CD4-positive, alpha-beta T cell (primary cell): ENCODE measurements around the gene GPR55. TPM values are rescaled to one million over a fixed set of nuclear protein-coding genes. Genes with fewer than 3 reads are reported as not detected.

ENCODE experiments used
- ATAC-seq: fragments of 200-7000 bp; cut with Tn5 transposase; one replicate; pipeline ENCODE4 v1.10.0; 2022; ENCODE audit warnings: mild to moderate bottlenecking; ENCODE audit not compliant: poor library complexity
- CTCF ChIA-PET: fragments of 350-600 bp; sonication (Branson Sonifier 250); formaldehyde crosslinking; loops from one replicate; lab custom pipeline; 2021; ENCODE audit warnings: antibody characterized with exemption, inconsistent platforms; lab: Charles Lee
- POLR2A ChIA-PET: fragments of 350-600 bp; sonication (Branson Sonifier 250); formaldehyde crosslinking; loops from one replicate; lab custom pipeline; 2021; ENCODE audit warnings: antibody characterized with exemption, inconsistent platforms; lab: Charles Lee
- DNase-seq, 14 experiments: peaks; one replicate each; pipeline ENCODE4 v3.0.0-alpha.2; 2013 to 2020; ENCODE audit warnings: mixed read lengths in 2 of 14
- H3K27ac ChIP-seq, 2 donors: one replicate each; pipeline versions ENCODE4 v1.5.1 to v1.7.0; 2013; ENCODE audit warnings: low read length in 2 of 2, low read depth in 1 of 2, mild to moderate bottlenecking in 1 of 2
- H3K27me3 ChIP-seq, 2 experiments: 1 replicate in 1 of 2; 2 replicates in 1 of 2; pipeline versions ENCODE4 v1.6.1 to v1.7.0; 2013; ENCODE audit warnings: low read length in 2 of 2, control low read depth in 1 of 2, mild to moderate bottlenecking in 1 of 2, moderate library complexity in 1 of 2; ENCODE audit not compliant: insufficient read depth in 2 of 2, control insufficient read depth in 1 of 2
- H3K36me3 ChIP-seq: one replicate; pipeline ENCODE4 v1.6.1; 2013; ENCODE audit warnings: low read length, control low read depth; ENCODE audit not compliant: insufficient read depth
- H3K4me1 ChIP-seq: one replicate; pipeline ENCODE4 v1.6.1; 2013; ENCODE audit warnings: low read length, control low read depth; ENCODE audit not compliant: insufficient read depth
- H3K4me3 ChIP-seq: one replicate; pipeline ENCODE4 v1.5.1; 2013; ENCODE audit warnings: mild to moderate bottlenecking, low read length, moderate library complexity
- H3K9me3 ChIP-seq, 2 experiments: 1 replicate in 1 of 2; 2 replicates in 1 of 2; pipeline versions ENCODE4 v1.6.1 to v1.7.0; 2013; ENCODE audit warnings: low read length in 2 of 2, mild to moderate bottlenecking in 2 of 2, control low read depth in 1 of 2, moderate library complexity in 1 of 2; ENCODE audit not compliant: control insufficient read depth in 1 of 2, insufficient read depth in 1 of 2
- H3K27ac Mint-ChIP-seq: one replicate; pipeline ENCODE4 v1.8.0; 2020; ENCODE audit warnings: mixed read lengths
- H3K27me3 Mint-ChIP-seq: one replicate; pipeline ENCODE4 v1.8.0; 2021; ENCODE audit warnings: mixed read lengths
- H3K36me3 Mint-ChIP-seq: one replicate; pipeline ENCODE4 v1.8.0; 2021; ENCODE audit warnings: low read depth, mixed read lengths
- H3K4me1 Mint-ChIP-seq: one replicate; pipeline ENCODE4 v1.8.0; 2021; ENCODE audit warnings: low read depth, mixed read lengths
- H3K4me3 Mint-ChIP-seq: one replicate; pipeline ENCODE4 v1.8.0; 2020; ENCODE audit warnings: mild to moderate bottlenecking, mixed read lengths
- H3K9me3 Mint-ChIP-seq: one replicate; pipeline ENCODE4 v1.8.0; 2020; ENCODE audit warnings: mixed read lengths
- intact Hi-C, 2 experiments: fragments of 100-400 bp; cut with DNase I in 1 of 2; cut with micrococcal nuclease in 1 of 2; formaldehyde crosslinking; loops; one replicate each; pipeline versions ENCODE4 v1.15.1 to v1.9.0; 2023 to 2025; cut with DNase I, micrococcal nuclease
- total RNA-seq, 174 experiments: library from RNA in 2 of 174; stranded (reverse) in 2 of 174; gene quantifications; one replicate each; pipeline ENCODE4 v1.2.3 and lab custom pipeline; 2021 to 2026
- TF ChIP-seq, protein P1 (sequence below): fragments of 200-600 bp; IDR thresholded peaks from one replicate; pipeline ENCODE4 v1.8.0; 2022; ENCODE audit warnings: antibody characterized with exemption, mild to moderate bottlenecking

GPR55 gene
- total RNA-seq, 2 experiments from 2014 or later, result 2.9 to 3.8 TPM

DNA sequence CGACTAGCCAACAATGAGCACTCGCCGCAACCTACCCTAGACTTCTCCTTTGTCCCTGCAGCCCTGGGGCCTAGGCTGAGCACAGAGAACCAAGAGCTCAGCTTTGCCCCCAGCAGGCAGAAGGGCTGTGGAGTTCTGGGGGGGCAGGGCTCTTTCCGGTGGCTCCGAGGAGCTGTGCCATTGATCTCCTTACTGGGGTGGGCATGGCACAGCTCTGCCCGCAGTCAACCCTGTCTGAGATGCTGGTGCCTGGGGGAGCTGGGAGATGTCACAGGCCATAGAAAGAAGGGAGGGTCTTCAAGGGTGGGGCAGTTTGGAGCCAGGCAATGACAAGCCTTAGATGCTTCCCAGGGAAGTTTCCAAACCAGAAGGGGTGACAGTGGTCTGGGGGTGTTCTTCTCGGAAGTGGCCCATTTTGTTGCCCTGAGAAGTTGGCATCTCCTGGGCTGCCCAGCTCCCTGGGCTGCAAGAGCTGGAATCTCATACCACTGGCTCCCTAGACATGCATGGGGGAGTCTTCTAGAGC lies 14.1 kb upstream of the GPR55 start:
- no peaks in the 10 kb centered on the region for H3K36me3 Mint-ChIP-seq
- peaks cover 10% of the 10 kb centered on the region for H3K4me1 ChIP-seq
- H3K27ac Mint-ChIP-seq, result no peak overlapping the region
- H3K27ac ChIP-seq, result no peak overlapping the region
- no peaks in the 10 kb centered on the region for H3K27me3 Mint-ChIP-seq
- ChIA-PET POLR2A (no interaction called here), CTCF (no interaction called here)
- no peaks in the 10 kb centered on the region for H3K27me3 ChIP-seq
- H3K4me3 ChIP-seq, result no peak overlapping the region
- H3K4me3 Mint-ChIP-seq, result no peak overlapping the region
- TF ChIP-seq, protein P1, sequence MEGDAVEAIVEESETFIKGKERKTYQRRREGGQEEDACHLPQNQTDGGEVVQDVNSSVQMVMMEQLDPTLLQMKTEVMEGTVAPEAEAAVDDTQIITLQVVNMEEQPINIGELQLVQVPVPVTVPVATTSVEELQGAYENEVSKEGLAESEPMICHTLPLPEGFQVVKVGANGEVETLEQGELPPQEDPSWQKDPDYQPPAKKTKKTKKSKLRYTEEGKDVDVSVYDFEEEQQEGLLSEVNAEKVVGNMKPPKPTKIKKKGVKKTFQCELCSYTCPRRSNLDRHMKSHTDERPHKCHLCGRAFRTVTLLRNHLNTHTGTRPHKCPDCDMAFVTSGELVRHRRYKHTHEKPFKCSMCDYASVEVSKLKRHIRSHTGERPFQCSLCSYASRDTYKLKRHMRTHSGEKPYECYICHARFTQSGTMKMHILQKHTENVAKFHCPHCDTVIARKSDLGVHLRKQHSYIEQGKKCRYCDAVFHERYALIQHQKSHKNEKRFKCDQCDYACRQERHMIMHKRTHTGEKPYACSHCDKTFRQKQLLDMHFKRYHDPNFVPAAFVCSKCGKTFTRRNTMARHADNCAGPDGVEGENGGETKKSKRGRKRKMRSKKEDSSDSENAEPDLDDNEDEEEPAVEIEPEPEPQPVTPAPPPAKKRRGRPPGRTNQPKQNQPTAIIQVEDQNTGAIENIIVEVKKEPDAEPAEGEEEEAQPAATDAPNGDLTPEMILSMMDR, result no peak
- DNase-seq (no peak), ATAC-seq (no peak)
- intact Hi-C loops, result no loop called here
- H3K9me3 ChIP-seq, result peaks cover 19 to 23% of the 10 kb centered on the region in 2 experiments
- H3K9me3 Mint-ChIP-seq, result peaks cover 4% of the 10 kb centered on the region
- H3K36me3 ChIP-seq, result no peaks in the 10 kb centered on the region
- H3K4me1 Mint-ChIP-seq, result peaks cover 4% of the 10 kb centered on the region

DNA sequence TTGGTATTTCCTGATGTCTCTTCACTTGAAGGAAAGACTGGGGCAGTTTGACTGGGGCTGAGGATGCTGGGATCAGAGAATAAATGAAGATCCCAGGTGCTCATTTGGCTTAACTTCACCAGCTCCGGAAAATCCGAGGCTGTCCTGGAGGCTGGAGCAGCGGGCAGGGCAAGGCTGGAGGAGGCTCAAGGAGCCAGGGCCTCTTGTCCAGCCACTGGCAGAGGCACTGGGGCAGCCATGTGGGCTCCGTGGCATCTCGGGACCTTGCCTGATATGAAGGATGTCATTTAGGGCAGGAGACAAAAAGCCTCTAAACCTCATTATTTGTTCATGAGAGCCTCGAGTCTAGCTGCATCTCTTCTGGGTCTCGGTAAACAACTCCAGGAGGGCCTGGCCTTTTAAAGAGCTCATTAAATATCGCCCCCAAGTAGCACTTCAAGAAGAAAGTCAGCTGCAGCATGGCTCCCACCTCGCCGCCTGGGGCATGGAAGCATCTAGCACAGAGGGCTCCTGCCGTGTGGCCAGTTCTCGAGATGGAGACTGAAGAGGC lies 13.5 kb upstream of the GPR55 start:
- H3K4me3 Mint-ChIP-seq, result no peak overlapping the region
- H3K36me3 Mint-ChIP-seq, result no peaks in the 10 kb centered on the region
- Histone ChIP-seq H3K27ac (no peak overlapping the region), H3K9me3 (peaks cover 19 to 23% of the 10 kb centered on the region in 2 experiments), H3K4me3 (no peak overlapping the region), H3K27me3 (no peaks in the 10 kb centered on the region), H3K4me1 (peaks cover 5% of the 10 kb centered on the region), H3K36me3 (no peaks in the 10 kb centered on the region)
- intact Hi-C loops, result no loop called here
- TF ChIP-seq, protein P1, result no peak
- no peaks in the 10 kb centered on the region for H3K27me3 Mint-ChIP-seq
- CTCF ChIA-PET, result no interaction called here
- no peak overlapping the region for H3K27ac Mint-ChIP-seq
- ATAC-seq (no peak), DNase-seq (no peak)
- POLR2A ChIA-PET, result no interaction called here
- H3K9me3 Mint-ChIP-seq, result peaks cover 4% of the 10 kb centered on the region
- H3K4me1 Mint-ChIP-seq, result peaks cover 2% of the 10 kb centered on the region

DNA sequence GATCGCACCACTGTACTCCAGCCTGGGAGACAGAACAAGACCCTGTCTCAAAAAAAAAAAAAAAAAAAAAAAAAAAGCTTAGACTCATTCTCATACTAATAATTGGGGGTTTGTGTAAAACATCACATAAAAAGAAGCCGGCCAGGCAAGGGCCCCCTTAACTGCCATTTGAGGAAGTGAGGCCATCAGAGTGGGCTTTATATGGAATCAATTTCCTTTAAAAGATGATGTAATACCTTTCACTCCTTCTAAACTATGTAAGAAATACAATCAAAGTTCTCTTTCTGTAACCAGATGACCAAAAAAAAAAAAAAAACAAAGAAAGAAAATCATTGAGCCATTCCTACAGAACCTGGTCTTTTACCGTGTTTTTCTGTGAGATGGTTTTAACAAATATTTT lies 13.1 kb upstream of the GPR55 start:
- H3K4me1 Mint-ChIP-seq, result no peaks in the 10 kb centered on the region
- intact Hi-C loops, result no loop called here
- H3K36me3 ChIP-seq, result no peaks in the 10 kb centered on the region
- DNase-seq (no peak), ATAC-seq (no peak)
- peaks cover 19 to 23% of the 10 kb centered on the region in 2 experiments for H3K9me3 ChIP-seq
- H3K27ac ChIP-seq, result no peak overlapping the region
- H3K4me3 Mint-ChIP-seq, result no peak overlapping the region
- no peaks in the 10 kb centered on the region for H3K27me3 ChIP-seq
- no peaks in the 10 kb centered on the region for H3K36me3 Mint-ChIP-seq
- TF ChIP-seq, protein P1, result no peak
- no peaks in the 10 kb centered on the region for H3K27me3 Mint-ChIP-seq
- CTCF ChIA-PET, result no interaction called here
- POLR2A ChIA-PET, result no interaction called here
- peaks cover under 1% of the 10 kb centered on the region for H3K4me1 ChIP-seq
- no peak overlapping the region for H3K27ac Mint-ChIP-seq
- H3K4me3 ChIP-seq, result no peak overlapping the region
- H3K9me3 Mint-ChIP-seq, result peaks cover 4% of the 10 kb centered on the region
